Measurements from ENCODE around the gene IGF2.

GRCh38 chr11:2154889-2155288 lies 15.7 kb upstream of the IGF2 start:
- TF ChIP-seq CTCF (IDR thresholded peaks at IDR 0.05) (no peak), POLR2A (IDR thresholded peaks at IDR 0.05) (no peak)
